Measurements from ENCODE around the gene RAB11A.

The RAB11A gene

GRCh38 chr15:65888981-65889380 is 19.7 kb downstream of the RAB11A start:
- no peak for DNase-seq

GRCh38 chr15:65893060-65893459 is 23.8 kb downstream of the RAB11A start:
- no peak for DNase-seq

- DNase-seq, result no peak
These were observed 26.9 kb downstream of the RAB11A start for GRCh38 chr15:65896236-65896635.

DNA sequence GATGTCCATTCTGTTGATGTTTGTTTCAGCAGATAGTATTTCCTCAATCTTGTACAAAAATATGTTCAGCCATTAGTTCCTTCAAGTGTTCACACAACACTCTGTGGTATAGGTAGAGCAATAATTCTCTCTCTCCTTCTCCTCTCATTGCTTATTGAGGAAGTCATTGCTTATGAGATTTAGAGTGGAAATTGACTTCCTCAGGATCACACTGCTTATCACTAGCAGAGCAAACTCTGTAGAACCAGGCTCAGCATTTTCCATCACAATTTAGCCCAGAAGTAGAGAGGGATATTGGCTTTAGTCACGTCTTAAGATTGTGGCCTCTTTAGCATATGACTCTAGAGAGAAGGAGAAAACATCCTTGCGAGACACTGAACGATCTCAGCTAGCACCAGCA is 31.2 kb downstream of the RAB11A start:
- no peak for DNase-seq

- DNase-seq, result no peak
These were observed 32.0 kb downstream of the RAB11A start for GRCh38 chr15:65901336-65901735.

GRCh38 chr15:65901836-65902235 is 32.5 kb downstream of the RAB11A start:
- DNase-seq, result no peak

DNA sequence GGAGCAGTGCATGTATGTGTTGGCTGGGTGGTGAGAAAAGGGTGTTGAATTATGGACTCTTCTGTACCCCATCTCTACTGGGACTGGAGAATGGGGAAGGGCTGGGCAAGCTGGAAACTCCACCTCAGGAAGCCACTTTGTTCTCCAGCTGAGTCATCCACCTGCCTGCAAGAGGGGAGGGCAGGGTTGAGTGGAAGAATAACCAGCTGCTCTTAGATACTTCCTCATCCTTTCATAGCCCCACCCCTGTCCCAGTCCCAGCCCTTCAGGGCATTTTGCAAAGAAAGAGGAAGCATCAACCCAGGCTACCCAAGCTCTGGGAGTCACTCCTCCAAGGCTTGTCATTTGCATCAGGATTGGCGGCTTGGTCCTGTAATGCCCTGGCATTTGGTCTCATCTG is 33.1 kb downstream of the RAB11A start:
- peak; percentile 46 for DNase-seq

GRCh38 chr15:65903296-65904073 is 34.2 kb downstream of the RAB11A start:
- DNase-seq, result no peak

GRCh38 chr15:65904301-65904700 is 35.0 kb downstream of the RAB11A start:
- DNase-seq, result no peak

DNA sequence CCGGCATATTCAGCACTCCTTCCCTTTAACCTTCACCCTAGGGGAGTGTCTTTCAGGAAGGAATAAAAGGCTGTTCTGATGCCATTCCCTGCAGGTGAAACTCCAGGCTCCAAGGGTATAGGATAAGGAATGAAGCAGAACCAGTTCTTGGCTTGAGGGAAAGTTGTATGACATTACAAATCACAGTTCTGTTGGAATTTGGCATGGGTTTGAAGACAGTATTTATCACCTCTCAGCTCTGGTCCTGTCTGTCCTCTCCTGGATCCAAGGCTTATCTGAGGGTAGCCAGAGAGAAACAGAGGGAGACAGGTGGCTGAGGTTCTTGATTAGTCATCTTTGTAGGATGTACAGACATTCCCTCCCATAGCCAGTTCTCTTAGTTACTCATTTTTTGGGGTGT is 37.1 kb downstream of the RAB11A start:
- no peak for DNase-seq

DNA sequence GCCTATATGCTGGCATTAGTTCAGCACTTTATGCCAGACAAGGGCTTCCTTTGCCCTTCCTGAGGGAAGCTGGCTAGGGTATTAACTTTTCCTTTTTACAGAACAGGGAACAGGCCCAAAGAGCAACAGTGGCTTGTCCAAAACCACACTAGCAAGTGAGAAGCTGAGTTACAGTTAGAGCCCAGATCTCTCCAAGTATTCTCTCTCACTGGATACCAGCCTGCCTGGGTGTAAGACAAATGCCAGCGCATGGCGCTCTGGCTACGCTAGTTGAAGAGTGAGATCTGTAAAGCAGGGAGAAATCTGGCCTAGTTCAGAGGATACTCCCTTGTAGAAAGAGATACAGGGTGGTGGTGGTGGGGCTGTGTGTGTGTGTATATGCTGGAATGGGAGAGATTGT is 38.4 kb downstream of the RAB11A start:
- DNase-seq, result no peak

GRCh38 chr15:65908876-65909275 is 39.6 kb downstream of the RAB11A start:
- DNase-seq, result no peak

- no peak for DNase-seq
These were observed 40.5 kb downstream of the RAB11A start for GRCh38 chr15:65909831-65910230.

- no peak for DNase-seq
These were observed 41.0 kb downstream of the RAB11A start for GRCh38 chr15:65910341-65910740.

- DNase-seq, result no peak
These were observed 42.9 kb downstream of the RAB11A start for GRCh38 chr15:65912235-65912634.

GRCh38 chr15:65913631-65914199 is 44.4 kb downstream of the RAB11A start:
- no peak for DNase-seq

DNA sequence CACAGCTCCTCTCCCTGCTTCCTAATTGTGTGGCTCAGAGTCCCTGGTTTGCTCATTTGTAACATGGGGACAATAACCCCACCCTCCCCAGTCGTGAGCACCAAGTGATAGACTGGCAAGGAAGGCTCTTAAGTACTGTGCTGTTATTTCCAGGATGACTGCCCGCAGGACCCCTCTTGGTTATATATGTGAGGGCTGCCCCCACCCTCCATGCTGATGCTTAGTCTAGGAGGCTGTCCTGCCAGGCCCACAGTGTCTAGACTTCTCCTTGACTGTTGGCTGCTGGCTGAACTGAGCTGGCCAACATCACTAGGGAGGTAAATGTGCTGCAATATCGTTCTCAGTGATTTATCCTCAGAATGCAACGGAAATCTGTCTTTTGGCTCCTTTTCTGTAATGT is 45.1 kb downstream of the RAB11A start:
- DNase-seq, result no peak

DNA sequence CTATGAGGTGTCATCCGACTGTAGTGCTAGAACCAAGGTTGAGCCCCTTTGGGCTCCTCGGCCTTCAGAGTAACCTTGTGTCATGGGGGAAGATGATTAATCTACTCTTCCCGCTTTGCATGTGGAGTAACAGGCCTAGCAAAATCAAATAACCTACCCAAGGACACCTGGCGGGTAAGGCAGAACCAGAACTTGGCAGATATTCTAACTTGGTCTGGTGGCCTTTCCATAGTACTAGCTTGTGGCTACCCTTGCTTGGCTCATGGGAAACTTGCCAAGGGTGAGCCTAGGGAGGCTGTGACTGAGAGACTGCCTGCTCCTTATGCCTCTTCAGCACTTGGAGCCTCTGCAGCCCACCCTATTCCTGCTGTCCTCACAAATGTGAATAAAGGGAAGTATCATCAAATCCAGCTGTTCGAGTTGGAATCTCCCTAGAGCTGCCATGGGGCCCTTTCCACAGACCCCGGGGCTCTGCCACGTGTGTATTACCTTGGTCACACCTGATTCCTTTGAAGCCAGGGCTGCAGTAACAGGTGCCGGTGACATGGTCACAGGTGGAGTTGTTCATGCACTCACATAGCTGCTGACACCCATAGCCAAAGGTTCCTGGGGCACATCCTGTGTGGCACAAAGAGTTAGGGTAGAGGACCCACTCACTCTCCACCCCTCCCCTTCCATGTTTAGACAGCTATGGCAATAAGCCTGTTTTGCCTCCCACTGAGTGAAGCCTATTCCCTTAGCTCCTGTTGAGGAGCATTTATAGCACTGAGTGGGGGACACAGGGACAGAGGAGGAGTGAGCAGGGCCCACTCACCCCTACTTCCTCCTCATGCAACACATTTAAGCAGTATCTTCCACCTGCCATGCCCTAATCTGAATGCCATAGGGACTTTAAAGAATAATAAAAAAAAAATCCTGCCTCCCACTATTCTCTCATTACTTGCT is 46.0 kb downstream of the RAB11A start:
- no peak for DNase-seq

GRCh38 chr15:65916041-65916663 is 46.9 kb downstream of the RAB11A start:
- no peak for DNase-seq

- no peak for DNase-seq
These were observed 47.5 kb downstream of the RAB11A start for GRCh38 chr15:65916664-65917406.

GRCh38 chr15:65917407-65917756 is 48.1 kb downstream of the RAB11A start:
- no peak for DNase-seq

GRCh38 chr15:65917936-65918335 is 48.6 kb downstream of the RAB11A start:
- no peak for DNase-seq
